GM19035 (cell line): ENCODE results near the gene FOXE1.

Experiments
- ATAC-seq: cut with Tn5 transposase; IDR thresholded peaks from one replicate; pipeline ENCODE4 v1.9.1; 2021; ENCODE audit not compliant: unreplicated experiment

FOXE1 gene

DNA sequence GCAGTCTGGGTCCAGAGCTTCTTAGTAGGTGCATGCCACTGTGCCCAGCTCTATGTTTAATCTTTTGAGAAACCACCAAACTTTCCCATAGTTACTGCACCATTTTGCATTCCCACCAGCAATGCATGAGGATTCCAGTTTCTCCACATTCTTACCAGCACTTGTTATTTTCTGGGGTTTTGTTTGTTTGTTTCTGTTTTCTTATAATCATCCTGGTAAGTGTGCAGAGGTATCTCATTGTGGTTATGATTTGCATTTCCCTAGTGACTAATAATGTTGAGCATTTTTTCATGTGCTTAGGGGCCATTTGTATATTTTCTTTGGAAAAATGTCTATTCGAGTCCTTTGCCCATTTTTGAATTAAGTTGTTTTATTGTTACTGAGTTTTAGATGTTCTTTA, 11.4 kb downstream of the FOXE1 start:
- ATAC-seq, result no peak

DNA sequence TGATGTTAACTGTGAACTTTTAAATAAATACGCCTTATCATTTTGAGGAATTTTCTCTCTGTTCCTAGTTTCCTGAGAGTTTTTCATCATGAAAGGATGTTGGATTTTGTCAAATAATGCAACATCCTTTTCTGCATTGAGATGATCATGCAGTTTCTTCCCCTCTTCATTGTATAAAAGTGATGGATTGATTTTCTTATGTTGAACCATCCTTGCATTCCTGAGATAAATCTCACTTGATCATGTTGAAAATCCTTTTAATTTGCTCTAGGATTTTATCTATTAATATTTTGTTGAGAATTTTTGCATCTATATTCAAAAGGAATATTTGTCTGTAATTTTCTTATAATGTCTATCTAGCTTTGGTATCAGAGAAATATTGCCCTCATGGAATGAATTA, 13.3 kb downstream of the FOXE1 start:
- ATAC-seq, result no peak

DNA sequence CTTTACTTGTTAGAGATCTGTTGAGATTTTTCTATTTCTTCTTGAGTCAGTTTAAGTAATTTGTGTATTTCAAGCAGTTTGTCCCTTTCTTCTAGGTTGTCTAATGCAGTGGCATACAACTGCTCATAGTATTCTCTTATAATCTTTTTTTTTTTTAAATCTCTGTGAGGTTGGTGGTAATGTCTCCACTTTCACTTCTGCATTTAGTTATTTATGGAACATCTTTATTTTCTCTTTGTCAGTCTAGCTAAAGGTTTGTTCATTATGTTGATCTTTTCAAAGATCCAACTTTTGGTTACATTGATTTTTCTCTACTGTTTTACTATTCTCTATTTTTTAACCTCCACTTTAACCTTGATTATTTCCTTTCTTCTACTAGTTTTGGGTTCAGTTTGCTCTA, 13.8 kb downstream of the FOXE1 start:
- ATAC-seq, result no peak

DNA sequence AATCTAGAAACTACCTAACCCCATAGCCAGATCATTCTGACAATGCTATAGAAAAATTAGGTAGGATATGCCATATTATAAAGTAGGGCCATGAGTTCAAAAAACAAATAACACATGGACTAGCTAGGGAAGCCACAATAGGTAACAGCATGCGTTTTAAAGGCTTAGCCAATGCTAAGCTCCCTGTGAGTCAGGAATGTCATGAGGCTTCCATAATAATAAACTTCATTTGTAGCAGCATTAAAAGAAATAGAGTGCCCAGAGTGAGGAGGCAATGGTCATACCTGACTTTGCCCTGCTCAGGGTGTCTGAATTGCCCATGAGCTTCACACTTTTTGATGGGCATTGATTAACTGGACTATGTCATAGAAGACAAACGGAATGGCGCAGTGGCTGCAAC, 15.8 kb downstream of the FOXE1 start:
- no peak for ATAC-seq

DNA sequence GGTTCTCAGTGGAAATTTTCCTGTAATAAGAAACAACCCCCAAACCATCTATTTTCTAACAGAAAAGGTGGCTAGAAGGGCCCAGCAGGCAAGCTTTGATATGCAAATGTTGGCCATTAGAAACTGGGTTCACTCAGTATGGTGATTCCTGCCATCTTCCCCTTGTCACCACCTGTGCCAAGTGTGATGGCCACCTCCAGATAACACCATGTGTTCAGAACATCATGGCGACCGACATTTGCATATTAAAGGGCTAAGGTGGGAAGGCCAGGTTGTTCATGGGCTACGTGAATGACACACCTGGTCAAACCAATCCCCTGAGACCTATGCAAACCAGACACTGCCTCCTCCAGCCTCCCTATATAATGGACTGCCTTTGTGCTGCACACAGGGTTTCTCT, 20.4 kb downstream of the FOXE1 start:
- no peak for ATAC-seq

DNA sequence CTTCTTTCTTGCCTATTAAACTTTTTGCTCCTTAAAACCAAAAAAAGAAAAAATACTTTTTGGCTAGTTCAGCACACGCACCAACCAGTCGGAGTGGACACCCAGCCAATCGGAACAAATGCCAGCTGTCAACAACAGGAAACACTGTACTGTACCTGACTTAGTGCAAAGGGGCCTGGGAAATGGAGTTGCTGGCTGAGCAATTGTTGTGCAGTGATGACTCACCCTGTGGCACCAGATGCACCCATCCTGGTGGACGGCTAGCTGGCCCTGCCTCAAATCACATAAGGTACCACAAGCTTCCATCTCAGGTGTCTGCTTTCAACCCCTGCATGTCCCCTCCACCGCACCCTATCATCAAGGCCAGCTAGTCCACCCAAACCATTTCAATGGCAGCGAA, 20.9 kb downstream of the FOXE1 start:
- ATAC-seq, result no peak

- no peak for ATAC-seq
Measured at GRCh38 chr9:97874624-97875023, 21.6 kb downstream of the FOXE1 start.

GRCh38 chr9:97875111-97875510, 22.1 kb downstream of the FOXE1 start:
- ATAC-seq, result no peak

DNA sequence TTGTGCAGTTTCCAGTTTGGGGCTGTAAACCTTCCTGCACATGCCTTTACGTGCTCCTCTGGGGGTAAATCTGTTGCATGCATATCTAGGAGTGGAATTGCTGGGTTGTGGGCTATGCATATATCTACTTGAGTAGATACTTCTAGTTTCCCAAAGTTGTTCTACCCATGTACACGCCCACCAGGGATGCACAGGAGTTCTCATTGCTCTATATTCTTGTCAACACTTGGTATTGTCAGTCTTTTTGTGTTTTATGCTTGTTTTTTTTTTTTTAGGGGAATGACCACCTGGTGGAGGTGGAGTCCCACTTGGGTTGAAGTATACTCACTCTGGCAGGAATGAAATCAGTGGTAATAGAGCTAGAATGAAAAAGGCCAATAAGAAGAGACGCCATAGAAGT, 23.0 kb downstream of the FOXE1 start:
- ATAC-seq, result no peak

DNA sequence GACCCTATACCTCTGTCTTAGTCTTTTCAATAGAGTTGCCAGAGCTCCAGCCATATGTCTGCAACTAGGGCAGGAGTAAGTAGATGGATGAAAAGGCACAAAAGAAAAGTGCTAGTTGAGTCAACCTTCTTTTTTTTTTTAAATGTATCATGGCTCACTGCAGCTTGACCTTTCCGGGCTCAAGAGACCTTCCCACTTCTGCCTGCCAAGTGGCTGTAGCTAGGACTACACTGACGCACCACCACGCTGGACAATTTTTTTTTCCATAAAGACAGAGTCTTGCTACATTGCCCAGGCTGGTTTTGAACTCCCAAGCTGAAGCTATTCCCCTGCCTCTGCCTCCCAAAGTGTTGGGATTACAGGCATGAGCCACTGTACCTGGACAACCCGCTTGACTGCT, 27.3 kb downstream of the FOXE1 start:
- no peak for ATAC-seq

DNA sequence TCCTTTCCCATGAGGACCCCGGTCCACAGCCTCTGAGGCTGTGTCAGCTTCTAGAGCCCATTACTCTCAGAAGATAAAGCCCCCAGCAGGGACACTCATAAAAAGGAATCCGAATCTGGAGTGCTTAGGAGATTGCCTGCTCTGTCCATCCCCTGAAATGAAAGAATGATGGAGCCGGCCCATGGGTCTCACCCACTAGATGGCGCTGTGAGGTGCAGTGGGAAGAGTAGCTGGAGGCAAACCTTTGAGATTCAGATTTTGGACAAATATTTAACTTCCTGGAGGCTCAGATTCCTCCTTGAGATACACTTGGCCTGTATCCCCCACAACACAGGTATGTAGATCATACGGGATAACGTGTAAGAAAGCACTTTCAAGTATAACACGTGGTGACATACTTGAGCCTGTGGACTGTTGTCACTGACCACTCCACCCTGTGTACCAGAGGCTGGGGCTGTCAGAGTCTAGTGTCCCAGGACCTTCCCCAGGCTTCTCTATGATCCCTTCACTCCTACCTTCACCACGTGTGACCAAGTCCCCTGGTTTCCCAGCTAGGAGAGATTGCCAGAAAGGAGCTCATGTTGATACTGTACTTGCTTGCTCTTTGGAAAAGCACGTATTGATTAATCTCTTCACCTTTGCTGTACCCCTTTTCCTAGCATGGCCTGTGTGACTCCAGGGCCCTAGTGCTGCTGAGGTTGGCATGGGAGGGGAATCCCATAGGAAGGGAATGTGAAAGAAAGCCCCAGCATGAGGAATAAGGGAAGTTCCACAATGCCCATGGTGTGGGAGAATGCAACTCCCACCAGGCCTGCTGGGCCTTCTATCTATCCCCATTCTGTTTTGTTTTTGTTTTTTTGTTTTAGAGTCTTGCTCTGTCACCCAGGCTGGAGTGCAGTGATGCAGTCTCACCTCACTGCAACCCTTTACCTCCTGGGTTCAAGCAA, 37.2 kb downstream of the FOXE1 start:
- ATAC-seq, result no peak

DNA sequence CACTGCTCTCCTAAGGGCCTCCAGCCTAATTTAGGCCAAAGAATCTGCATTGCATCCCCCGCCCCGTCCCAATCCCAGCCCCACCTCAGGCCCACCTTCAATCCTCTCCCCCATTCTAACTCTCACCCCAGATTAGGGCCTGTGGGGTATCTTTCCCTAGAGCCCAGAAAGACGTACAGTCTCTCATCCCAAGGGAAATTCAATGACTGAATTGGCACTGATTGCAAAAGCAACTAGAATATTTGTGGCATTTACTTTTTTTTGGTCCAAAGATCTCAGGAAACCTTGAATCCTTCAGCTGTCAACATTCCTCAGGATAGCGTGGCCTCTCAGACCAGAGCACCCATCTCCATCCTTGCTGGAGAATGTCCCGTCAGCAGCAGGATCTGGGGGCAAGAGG, 38.7 kb downstream of the FOXE1 start:
- ATAC-seq, result no peak

DNA sequence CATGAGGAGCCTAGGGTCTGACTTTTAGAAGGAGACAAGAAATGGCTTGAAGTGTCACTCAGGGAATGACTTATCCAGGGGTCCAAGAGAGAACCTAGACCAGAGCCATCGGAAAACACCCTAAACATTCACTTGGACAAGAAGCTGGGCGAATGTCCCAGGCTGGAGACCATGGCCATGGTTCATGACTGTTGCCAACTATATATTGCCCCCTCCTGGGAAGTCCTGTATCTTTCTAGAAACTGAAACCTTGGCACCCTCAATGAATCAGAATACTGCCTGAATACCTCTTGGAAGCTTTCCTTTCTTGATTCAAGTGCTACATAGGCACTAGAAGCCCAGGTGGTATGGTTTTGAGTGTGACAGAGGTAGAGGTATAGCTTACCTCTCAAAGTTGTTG, 39.4 kb downstream of the FOXE1 start:
- no peak for ATAC-seq

GRCh38 chr9:97895211-97895610, 42.2 kb downstream of the FOXE1 start:
- no peak for ATAC-seq

GRCh38 chr9:97895695-97896332, 42.8 kb downstream of the FOXE1 start:
- no peak for ATAC-seq

- no peak for ATAC-seq
Measured at GRCh38 chr9:97900103-97900737, 47.2 kb downstream of the FOXE1 start.

GRCh38 chr9:97900738-97901565, 47.9 kb downstream of the FOXE1 start:
- no peak for ATAC-seq

DNA sequence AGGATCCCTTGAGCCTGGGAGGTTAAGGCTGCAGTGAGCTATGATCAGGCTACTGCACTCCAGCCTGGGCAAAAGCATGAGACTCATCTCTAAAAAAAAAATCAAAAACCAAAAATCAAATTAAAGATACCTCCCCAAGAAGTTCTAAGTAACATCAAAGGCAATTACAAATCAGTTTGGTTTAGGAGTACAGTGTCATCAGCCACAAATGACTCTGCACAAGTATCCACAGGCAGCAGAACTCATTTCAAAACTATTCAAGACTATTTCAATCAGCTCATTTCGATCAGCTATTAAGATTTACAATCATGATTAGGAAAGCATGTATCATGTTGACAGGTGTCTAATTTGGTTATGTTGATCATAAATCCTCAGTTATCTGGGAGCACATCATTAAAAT, 50.2 kb downstream of the FOXE1 start:
- no peak for ATAC-seq

DNA sequence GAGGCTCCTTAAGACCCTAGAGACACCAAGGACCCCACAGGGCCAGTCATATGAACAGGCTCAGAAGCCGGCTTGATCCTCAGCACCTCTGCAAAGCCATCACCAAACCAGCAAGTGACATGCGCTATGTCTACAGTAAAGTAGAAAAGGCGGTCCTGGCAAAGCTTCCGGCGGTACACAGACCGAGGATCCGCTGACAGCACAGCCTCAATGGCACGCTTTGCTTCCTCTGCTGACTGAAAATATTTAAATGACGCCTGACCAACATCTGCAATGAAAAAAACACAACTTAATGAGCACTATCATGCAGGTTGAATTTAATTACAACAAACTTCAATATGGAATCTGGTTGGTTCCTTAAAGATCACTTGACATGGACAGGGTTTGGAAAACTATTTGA, 51.7 kb downstream of the FOXE1 start:
- no peak for ATAC-seq

DNA sequence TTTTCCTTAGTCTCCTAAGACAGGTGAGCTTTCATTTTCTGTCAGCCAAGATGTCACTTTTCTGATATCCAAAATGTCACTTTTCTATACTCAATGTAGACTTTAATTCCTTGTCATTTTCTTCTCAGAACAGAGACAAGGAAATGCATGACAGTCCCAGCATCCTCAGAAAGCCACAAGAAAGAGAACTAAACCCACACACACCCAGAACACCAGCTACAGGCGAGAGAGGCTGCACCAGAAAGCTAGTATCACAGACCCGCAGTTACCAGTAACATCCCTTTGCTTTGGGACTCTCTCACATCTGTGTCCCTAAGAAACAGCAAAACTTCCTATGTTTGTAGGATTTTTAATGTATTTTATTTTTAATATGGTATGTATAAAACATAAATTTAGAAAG, 52.2 kb downstream of the FOXE1 start:
- ATAC-seq, result no peak
